ENCODE data around the gene FOXD1. TPM values are rescaled to one million over a fixed set of nuclear protein-coding genes. Genes with fewer than 3 reads are reported as not detected.
A peak's percentile ranks its signal among the peaks of the same experiment; 100 is the strongest.
"Not testable (repeated sequence)": the region's sequence is repeated elsewhere in the genome, so short reads cannot be mapped to it uniquely, and the experiment has no call there.

Gene FOXD1
- total RNA-seq, 1 experiment from 2014 or later: 11.2 TPM

DNA sequence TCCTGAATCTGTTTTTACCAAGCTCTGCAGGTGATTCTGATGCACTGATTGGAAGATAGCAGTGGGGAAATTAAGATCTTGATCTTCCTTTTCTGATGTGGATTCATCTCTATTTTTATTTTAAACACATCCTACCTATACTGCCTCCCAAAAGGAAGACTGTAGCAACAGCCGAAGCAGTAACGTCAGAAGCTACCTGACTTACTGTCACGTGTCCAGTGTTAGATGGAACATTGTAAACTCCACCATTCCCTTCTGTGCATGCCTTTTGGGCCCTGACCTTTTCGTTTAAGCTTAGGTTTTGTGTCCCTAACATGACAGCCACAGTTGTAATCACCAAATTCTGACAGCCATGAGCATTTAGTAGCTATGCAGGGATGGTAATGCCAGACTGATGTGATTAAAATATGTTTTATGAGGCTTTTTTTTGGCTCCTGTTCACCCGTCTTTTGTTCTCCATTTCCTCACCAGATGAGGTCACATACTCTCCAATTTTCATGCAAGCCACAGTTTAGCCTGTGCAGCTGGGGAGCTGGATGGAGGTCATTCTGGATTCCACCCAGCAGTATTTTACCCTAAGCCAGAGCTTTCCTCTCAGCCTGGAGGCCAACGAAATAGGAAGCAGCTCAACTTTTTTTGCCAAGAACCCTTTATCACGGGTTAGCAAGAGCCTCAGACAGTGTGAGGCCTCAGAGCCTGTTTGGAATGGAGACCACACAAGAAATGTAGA lies 15.6 kb upstream of the FOXD1 start:
- DNase-seq (ENCODE audit: low read depth): peak; percentile 33

GRCh38 chr5:73460133-73460532 lies 11.6 kb upstream of the FOXD1 start:
- DNase-seq (ENCODE audit: low read depth): no peak

DNA sequence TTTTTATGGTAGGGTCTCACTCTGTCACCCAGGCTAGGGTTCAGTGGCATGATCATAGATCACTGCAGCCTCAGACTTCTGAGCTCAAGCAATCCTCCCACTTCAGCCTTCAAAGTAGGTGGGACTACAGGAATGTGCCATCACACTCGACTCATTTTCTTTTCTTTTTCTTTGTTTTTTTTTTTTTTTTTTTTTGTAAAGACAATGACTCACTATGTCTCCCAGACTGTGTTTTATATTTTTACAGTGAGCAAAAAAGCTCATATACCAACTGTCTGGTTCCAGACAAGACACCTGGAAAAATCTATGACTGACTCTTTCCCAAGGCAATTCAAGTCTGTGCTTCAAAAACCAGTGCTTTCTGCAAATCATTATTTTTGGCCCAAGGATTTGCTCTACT lies 10.8 kb upstream of the FOXD1 start:
- DNase-seq (ENCODE audit: low read depth): peak; percentile 21

DNA sequence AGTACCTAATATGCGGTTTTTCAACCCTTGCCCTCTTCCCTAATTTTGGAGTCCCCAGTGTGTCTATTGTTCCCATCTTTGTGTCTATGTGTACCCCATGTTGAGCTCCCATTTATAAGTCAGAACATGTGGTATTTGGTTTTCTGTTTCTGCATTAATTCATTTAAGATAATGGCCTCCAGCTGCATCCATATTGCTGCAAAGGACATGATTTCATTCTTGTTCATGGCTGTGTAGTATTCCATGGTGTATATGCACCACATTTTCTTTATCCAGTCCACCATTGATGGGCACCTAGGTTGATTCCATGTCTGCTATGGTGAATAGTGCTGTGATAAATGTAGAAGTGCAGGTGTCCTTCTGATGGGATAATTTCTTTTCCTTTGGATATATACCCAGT lies 7.9 kb upstream of the FOXD1 start:
- not testable (repeated sequence) for DNase-seq (ENCODE audit: low read depth)

- DNase-seq (ENCODE audit: low read depth): peak; percentile 49
Observed at GRCh38 chr5:73454379-73455036, 5.9 kb upstream of the FOXD1 start.

- DNase-seq (ENCODE audit: low read depth): no peak
Observed at GRCh38 chr5:73452215-73452614, 3.6 kb upstream of the FOXD1 start.

DNA sequence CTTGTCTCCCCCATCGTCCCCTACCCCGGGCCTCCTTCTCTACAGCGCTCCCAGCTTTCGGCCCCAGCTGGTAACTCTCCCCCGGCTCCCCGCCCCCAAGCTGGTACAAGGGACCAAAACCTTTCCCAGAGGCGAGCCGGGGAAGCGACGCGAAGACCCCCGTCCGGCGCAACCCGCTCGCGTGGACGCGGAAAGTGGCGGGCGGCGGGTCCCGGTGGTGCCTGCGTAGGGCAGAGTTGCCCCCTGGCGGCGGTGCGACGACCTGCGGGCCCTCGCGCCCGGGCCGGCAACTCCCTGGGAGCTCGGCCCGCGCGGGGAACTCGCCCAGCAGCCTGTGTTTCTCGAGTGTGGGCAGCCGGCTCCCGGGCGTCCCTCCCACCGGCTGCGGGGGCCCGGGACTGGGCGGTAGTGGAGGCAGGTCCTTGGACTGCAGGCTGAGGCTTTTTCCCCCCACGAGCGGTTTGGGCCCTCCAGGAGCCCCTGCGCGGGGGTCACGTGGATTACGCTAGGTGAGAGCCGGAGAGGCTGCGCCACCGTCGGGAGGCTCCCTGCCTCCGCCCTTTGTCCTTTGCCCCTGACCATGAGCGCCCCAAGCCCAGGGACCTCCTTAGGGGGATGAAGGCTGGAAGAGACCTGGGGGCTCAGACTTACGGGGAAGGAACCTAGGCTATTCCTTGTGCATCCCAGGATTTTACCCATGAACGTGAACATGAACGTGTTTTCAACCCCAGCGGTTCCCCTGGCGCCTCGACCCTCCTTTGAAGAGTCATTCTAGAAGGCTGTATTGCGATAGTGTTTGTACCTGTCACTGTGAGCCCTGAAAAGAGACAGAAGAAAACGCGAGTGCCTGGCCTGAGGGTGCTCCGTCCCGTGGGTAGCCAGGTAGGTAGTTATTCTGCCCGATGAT lies 2.9 kb upstream of the FOXD1 start:
- peak; percentile 52 for DNase-seq (ENCODE audit: low read depth)

- no peak for DNase-seq (ENCODE audit: low read depth)
Observed at GRCh38 chr5:73450672-73451223, 2.2 kb upstream of the FOXD1 start.

DNA sequence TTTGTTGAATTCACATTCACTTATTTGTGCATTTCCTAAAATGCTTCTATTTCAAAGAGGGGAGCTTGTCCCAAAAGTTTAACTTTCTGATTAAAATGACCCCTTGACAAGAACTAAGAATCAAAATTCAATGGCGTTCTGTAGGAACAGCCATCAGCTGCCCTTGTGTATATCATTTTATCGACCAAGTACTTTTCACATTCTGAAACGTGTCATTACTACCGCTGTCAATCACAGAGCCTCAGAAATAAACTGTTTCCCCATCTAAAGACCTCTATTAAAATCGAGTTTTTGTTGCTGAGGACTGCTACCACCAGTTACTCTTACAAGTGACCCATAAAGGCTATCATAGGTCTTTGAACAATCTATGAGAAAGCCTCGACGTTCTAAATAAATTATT lies 1.6 kb upstream of the FOXD1 start:
- DNase-seq (ENCODE audit: low read depth): no peak

GRCh38 chr5:73447530-73448462 lies 781 bp downstream of the FOXD1 start:
- DNase-seq (ENCODE audit: low read depth): peak; percentile 58

GRCh38 chr5:73446631-73447529 lies 1.7 kb downstream of the FOXD1 start:
- peak; percentile 41 for DNase-seq (ENCODE audit: low read depth)

DNA sequence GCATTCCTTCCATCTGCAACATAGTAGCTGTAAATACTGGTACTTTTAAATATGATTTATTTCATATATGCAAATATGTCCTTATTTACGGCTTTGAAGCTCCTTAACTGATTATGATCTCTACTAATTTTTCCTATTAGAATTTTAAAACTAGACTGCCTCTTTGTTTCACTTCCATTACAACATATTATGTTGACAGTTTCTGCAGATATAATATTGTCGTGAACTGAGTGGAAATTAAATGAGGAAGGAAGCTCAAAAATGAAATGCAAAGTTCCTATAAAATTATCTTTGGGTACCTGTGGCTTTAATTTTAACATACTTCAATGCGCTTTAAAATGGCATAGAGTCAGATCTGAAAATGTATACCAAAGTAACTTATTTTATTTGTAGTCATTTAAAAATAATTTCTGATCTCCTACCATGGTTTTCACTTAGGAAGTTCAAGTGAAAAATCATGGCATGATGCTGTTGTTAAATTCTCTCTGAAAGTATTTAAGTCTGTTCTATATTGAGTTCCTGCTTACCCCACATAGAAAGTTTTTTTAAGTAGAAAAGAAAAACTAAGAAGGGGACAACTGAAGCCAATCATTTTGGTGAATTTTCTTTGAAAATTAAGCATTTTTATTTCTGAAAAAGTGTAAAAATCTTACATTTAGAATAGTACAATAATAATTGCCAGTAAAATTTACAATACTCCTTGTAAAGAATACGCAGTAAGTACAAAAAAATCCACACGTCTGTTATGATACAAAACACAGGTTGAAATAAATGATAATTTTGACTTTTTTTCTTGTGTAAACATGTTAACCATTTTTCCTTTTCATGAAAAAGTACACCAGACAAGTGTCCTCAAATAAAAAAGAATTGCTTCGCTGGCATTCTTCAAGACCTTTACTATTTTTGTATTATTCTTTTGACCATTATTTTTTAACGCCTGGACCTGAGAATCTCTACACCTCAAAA lies 2.6 kb downstream of the FOXD1 start:
- no peak for DNase-seq (ENCODE audit: low read depth)

GRCh38 chr5:73444499-73445438 lies 3.8 kb downstream of the FOXD1 start:
- no peak for DNase-seq (ENCODE audit: low read depth)

GRCh38 chr5:73443829-73444498 lies 4.6 kb downstream of the FOXD1 start:
- DNase-seq (ENCODE audit: low read depth): no peak

DNA sequence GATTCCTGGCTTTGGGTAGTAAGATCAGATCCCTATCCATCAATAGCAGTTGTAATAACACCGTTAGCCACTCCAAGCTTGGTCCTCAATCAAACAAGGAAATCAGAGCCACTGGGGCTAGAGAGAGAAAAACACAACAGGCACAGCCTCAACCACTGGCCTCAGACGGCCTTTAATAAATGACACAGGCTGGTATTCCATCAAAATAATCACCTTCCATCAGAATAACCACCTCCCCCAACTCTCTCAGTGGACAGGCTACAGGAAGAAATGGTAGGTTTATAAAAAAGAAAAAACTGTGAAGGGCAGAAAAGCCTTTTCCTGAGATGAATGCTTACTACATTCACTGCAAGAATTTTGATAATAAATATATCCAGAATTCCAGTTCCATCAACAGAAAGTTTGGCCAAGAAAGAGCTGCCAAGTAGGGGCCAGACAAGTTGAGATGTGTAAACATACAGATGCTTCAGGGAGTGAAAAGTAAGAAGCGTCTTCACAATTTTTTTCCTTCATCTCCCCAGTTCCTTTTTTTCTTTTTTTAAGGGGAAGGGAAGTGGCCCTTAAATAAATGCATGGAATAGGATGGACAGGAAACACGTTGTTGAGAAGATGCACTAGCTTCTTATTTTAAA lies 5.5 kb downstream of the FOXD1 start:
- DNase-seq (ENCODE audit: low read depth): no peak

GRCh38 chr5:73442231-73442811 lies 6.3 kb downstream of the FOXD1 start:
- DNase-seq (ENCODE audit: low read depth): no peak

Data from RPMI7951 (cell line).